ENCODE results near the gene APOC3.

DNA sequence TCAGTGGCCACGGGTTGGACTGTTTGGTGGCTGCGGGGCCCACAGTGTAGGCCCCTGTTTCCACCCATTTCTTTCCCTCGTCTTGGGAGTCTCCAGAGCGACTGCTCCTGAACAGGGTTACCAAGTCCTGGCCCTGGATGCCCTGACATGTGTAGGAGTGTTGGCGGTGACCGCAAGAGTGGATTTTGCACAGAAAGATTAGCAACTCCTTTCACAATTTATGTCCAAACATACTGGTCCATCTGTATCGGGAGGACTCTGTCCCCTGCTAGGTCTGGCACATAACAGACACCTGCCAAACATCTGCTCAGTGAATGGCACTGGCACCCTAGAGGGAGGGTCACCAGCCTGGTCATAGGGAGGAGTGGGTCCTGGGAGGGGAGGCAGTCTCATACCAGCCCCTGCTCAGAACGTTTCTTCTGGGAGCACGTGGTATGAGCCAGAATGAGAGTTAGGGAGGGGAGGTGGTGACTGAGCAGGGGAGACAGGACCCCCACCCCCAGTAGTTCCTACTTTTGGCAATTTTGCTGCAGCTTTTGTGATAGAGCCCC lies 11.1 kb downstream of the APOC3 start:
- TF ChIP-seq, protein P1, sequence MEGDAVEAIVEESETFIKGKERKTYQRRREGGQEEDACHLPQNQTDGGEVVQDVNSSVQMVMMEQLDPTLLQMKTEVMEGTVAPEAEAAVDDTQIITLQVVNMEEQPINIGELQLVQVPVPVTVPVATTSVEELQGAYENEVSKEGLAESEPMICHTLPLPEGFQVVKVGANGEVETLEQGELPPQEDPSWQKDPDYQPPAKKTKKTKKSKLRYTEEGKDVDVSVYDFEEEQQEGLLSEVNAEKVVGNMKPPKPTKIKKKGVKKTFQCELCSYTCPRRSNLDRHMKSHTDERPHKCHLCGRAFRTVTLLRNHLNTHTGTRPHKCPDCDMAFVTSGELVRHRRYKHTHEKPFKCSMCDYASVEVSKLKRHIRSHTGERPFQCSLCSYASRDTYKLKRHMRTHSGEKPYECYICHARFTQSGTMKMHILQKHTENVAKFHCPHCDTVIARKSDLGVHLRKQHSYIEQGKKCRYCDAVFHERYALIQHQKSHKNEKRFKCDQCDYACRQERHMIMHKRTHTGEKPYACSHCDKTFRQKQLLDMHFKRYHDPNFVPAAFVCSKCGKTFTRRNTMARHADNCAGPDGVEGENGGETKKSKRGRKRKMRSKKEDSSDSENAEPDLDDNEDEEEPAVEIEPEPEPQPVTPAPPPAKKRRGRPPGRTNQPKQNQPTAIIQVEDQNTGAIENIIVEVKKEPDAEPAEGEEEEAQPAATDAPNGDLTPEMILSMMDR (optimal IDR thresholded peaks at IDR 0.05 in 1 of 3, IDR thresholded peaks at IDR 0.05 in 1 of 3, conservative IDR thresholded peaks at IDR 0.05 in 1 of 3; ENCODE audit: extremely low read depth in 1 of 3, insufficient read depth in 2 of 3, low read length in 3 of 3), result no peak
- no peak for TF ChIP-seq EZH2 (IDR thresholded peaks at IDR 0.05; ENCODE audit: low read length)

All from keratinocyte (primary cell).